Measurements from ENCODE around the gene ITPR2. TPM values are rescaled to one million over a fixed set of nuclear protein-coding genes. Genes with fewer than 3 reads are reported as not detected.
"Not testable (repeated sequence)": the region's sequence is repeated elsewhere in the genome, so short reads cannot be mapped to it uniquely, and the experiment has no call there.

ITPR2 gene
- total and polyA plus RNA-seq, 2 of the 8 experiments (the other 6 are each of a cell fraction or from before 2014, with no cell fraction given) = 4.1 to 48.3 TPM

DNA sequence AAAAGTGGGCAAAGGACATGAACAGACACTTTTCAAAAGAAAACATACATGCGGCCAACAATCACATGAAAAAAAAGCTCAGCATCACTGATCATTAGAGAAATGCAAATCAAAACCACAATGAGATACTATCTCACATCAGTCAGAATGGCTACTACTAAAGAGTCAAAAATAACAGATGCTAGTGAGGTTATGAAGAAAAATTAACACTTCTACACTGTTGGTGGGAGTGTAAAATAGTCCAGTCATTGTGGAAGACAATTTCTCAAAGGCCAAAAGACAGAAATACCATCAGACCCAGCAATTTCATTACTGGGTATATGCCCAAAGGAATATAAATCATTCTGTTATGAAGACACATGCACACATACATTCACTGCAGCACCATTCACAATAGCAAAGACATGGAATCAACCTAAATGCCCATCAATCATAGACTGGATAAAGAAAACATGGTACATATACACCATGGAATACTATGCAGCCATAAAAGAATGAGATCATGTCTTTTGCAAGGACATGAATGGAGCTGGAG is 103.8 kb downstream of the ITPR2 start:
- H3K9me3 ChIP-seq (ENCODE audit: insufficient read depth in 2 of 2, low read depth in 1 of 2, low read length in 1 of 2); H2BK5ac ChIP-seq (ENCODE audit: low read depth, low read length); H3K4me3 ChIP-seq (ENCODE audit: extremely low read depth in 1 of 4, insufficient read depth in 2 of 4, low read depth in 3 of 4, low read length in 4 of 4); H3K4ac ChIP-seq (replicated peaks; ENCODE audit: insufficient read length, low read depth, low read length); H4K91ac ChIP-seq (replicated peaks; ENCODE audit: insufficient read length, low read length); H3K23ac ChIP-seq (ENCODE audit: insufficient read length); H3K27me3 ChIP-seq (replicated peaks in 1 of 4; ENCODE audit: control insufficient read depth in 3 of 4, extremely low read depth in 1 of 4, insufficient read depth in 3 of 4, low read length in 3 of 4); DNase-seq (ENCODE audit: low read depth in 1 of 2, low spot score in 2 of 2); H3K79me2 ChIP-seq (ENCODE audit: control insufficient read depth in 1 of 2, insufficient read depth in 2 of 2, low read length in 2 of 2); H2BK15ac ChIP-seq (ENCODE audit: low read length); FAIRE-seq; H3K23me2 ChIP-seq (ENCODE audit: low read depth, low read length); H3K4me1 ChIP-seq (replicated peaks in 1 of 4; ENCODE audit: control insufficient read depth in 3 of 4, insufficient read depth in 4 of 4, low read length in 3 of 4); H3K14ac ChIP-seq (ENCODE audit: insufficient read length); H3K4me2 ChIP-seq (ENCODE audit: insufficient read depth in 1 of 2, low read depth in 2 of 2, low read length in 2 of 2); H4K8ac ChIP-seq (ENCODE audit: extremely low read depth, insufficient read depth, low read length); H3K27ac ChIP-seq (ENCODE audit: low read depth, low read length); H3K18ac ChIP-seq (ENCODE audit: extremely low read depth, low read length); H2AFZ ChIP-seq (ENCODE audit: low read length); H3K9ac ChIP-seq (replicated peaks in 1 of 4; ENCODE audit: extremely low read depth in 1 of 4, low read depth in 3 of 4, low read length in 3 of 4); H3K36me3 ChIP-seq (ENCODE audit: control insufficient read depth in 2 of 4, insufficient read depth in 4 of 4, low read length in 3 of 4); H3K56ac ChIP-seq (replicated peaks; ENCODE audit: insufficient read length, low read depth, low read length); H2BK20ac ChIP-seq (ENCODE audit: low read length); H3K79me1 ChIP-seq (ENCODE audit: low read depth, low read length); H4K20me1 ChIP-seq (replicated peaks in 1 of 2; ENCODE audit: control insufficient read depth in 1 of 2, insufficient read depth in 2 of 2, low read length in 2 of 2); H4K5ac ChIP-seq (ENCODE audit: insufficient read length, low read depth, low read length); H2AK5ac ChIP-seq (ENCODE audit: low read depth, low read length); H2BK12ac ChIP-seq (ENCODE audit: low read depth, low read length); H2BK120ac ChIP-seq (replicated peaks; ENCODE audit: low read depth, low read length): not testable (repeated sequence)
- WGBS, 2 experiments (ENCODE audit: extremely low coverage in 1 of 2, insufficient coverage in 1 of 2, insufficient read length in 1 of 2, insufficient replicate concordance in 2 of 2, low coverage in 1 of 2, low lambda C conversion rate in 2 of 2, missing lambda C conversion rate in 1 of 2) = 93% methylated on average over 1 of the region's 1 CpG; no CpG with 5 or more reads in 1 of the 2 experiments
- ChIA-PET CTCF (ENCODE audit: partially characterized antibody) (interaction anchor here (0.5 to 1.2 kb wide), 3 partner anchors 7 to 156 kb away, joined by 3 read pairs; no protein-coding TSS in a partner anchor), POLR2A (ENCODE audit: partially characterized antibody) (interaction anchor here (0.7 kb wide), 1 partner anchor 10 kb away, joined by 3 read pairs; no protein-coding TSS in a partner anchor)
